Cortex of kidney (tissue), 1 donor: ENCODE results near the gene RNASEH1.
"Not testable (repeated sequence)": the region's sequence is repeated elsewhere in the genome, so short reads cannot be mapped to it uniquely, and the experiment has no call there.

Experiments
- DNase-seq: peaks from one replicate; lab custom pipeline; 2025; lab: John Stamatoyannopoulos, UW

Gene RNASEH1

GRCh38 chr2:3589086-3589485, 31.0 kb upstream of the RNASEH1 start:
- no peak for DNase-seq

- no peak for DNase-seq
These were observed 30.0 kb upstream of the RNASEH1 start for GRCh38 chr2:3588084-3588483.

GRCh38 chr2:3587432-3587831, 29.3 kb upstream of the RNASEH1 start:
- no peak for DNase-seq

- DNase-seq: no peak
These were observed 28.9 kb upstream of the RNASEH1 start for GRCh38 chr2:3587021-3587420.

- no peak for DNase-seq
These were observed 28.1 kb upstream of the RNASEH1 start for GRCh38 chr2:3586220-3586619.

- DNase-seq: no peak
These were observed 27.4 kb upstream of the RNASEH1 start for GRCh38 chr2:3585261-3586109.

- DNase-seq: no peak
These were observed 26.6 kb upstream of the RNASEH1 start for GRCh38 chr2:3584608-3585260.

- DNase-seq: no peak
These were observed 25.9 kb upstream of the RNASEH1 start for GRCh38 chr2:3584076-3584475.

- no peak for DNase-seq
These were observed 23.5 kb upstream of the RNASEH1 start for GRCh38 chr2:3581367-3582262.

- DNase-seq: no peak
These were observed 22.3 kb upstream of the RNASEH1 start for GRCh38 chr2:3580449-3580848.

GRCh38 chr2:3578987-3579386, 20.9 kb upstream of the RNASEH1 start:
- DNase-seq: no peak

- DNase-seq: not testable (repeated sequence)
These were observed 18.1 kb upstream of the RNASEH1 start for GRCh38 chr2:3576263-3576630.

GRCh38 chr2:3575534-3576262, 17.6 kb upstream of the RNASEH1 start:
- DNase-seq: no peak

- DNase-seq: no peak
These were observed 16.0 kb upstream of the RNASEH1 start for GRCh38 chr2:3574155-3574554.

GRCh38 chr2:3572620-3573019, 14.5 kb upstream of the RNASEH1 start:
- no peak for DNase-seq

- no peak for DNase-seq
These were observed 13.2 kb upstream of the RNASEH1 start for GRCh38 chr2:3571284-3571683.

- DNase-seq: not testable (repeated sequence)
These were observed 11.5 kb upstream of the RNASEH1 start for GRCh38 chr2:3569656-3570055.

- DNase-seq: no peak
These were observed 8.7 kb upstream of the RNASEH1 start for GRCh38 chr2:3566806-3567205.

GRCh38 chr2:3565117-3565516, 7.0 kb upstream of the RNASEH1 start:
- DNase-seq: no peak

GRCh38 chr2:3563521-3563976, 5.4 kb upstream of the RNASEH1 start:
- no peak for DNase-seq

- no peak for DNase-seq
These were observed 411 bp downstream of the RNASEH1 start for GRCh38 chr2:3557639-3558204.
